ENCODE results near the gene PWWP2B. TPM values are rescaled to one million over a fixed set of nuclear protein-coding genes. Genes with fewer than 3 reads are reported as not detected.

The PWWP2B gene
- polyA plus RNA-seq, 2 of the 4 experiments (the other 2 are of a cell fraction) = 2.8 to 7.3 TPM

GRCh38 chr10:132400041-132400546 is 3.1 kb downstream of the PWWP2B start:
- ATAC-seq (peak in 1 of 2 experiments; percentile 8; a peak in 2 of 6 replicates), FAIRE-seq (no peak)
- CTCF ChIA-PET = no interaction called here

More at GRCh38 chr10:132400041-132400546, 3.1 kb downstream of the PWWP2B start:
- TF ChIP-seq HOXB5 (CRISPR knock-in tag; IDR thresholded peaks at IDR 0.05) (no peak), FOSL2 (IDR thresholded peaks at IDR 0.05) (no peak), FOSL2 (CRISPR knock-in tag; IDR thresholded peaks at IDR 0.05) (no peak), TFCP2L1 (CRISPR knock-in tag; IDR thresholded peaks at IDR 0.05) (no peak), EHMT2 (IDR thresholded peaks at IDR 0.05; ENCODE audit: low read depth) (no peak), HDAC2 (IDR thresholded peaks at IDR 0.05) (no peak), SMC3 (IDR thresholded peaks at IDR 0.05) (no peak), BCL3 (IDR thresholded peaks at IDR 0.05) (no peak), RFX5 (IDR thresholded peaks at IDR 0.05) (no peak), MAX (IDR thresholded peaks at IDR 0.05) (no peak), ESRRA (IDR thresholded peaks at IDR 0.05; ENCODE audit: borderline replicate concordance, low read length) (no peak), KDM5A (IDR thresholded peaks at IDR 0.05) (no peak), JUN (IDR thresholded peaks at IDR 0.05) (no peak), TP53 (CRISPR knock-in tag; IDR thresholded peaks at IDR 0.05) (no peak), ZC3H11A (IDR thresholded peaks at IDR 0.05) (no peak), ATOH8 (CRISPR knock-in tag; IDR thresholded peaks at IDR 0.05; ENCODE audit: low read depth) (no peak), REST (IDR thresholded peaks at IDR 0.05) (no peak), GATA3 (IDR thresholded peaks at IDR 0.05; ENCODE audit: borderline replicate concordance) (no peak), ZSCAN20 (CRISPR knock-in tag; IDR thresholded peaks at IDR 0.05) (no peak), USF2 (IDR thresholded peaks at IDR 0.05) (no peak)
- POLR2A ChIA-PET = no interaction called here
- 89% methylated on average over 5 of the region's 9 CpGs for WGBS (ENCODE audit: missing lambda C conversion rate)
- DNase-seq (ENCODE audit: low read depth in 1 of 2, low spot score in 1 of 2) = no peak
- Histone ChIP-seq H3K9me3 (no peaks in the 10 kb centered on the region), H3K4me3 (no peak overlapping the region), H3K4me2 (no peak overlapping the region), H3K27ac (no peak overlapping the region), H3K4me1 (peaks cover 22% of the 10 kb centered on the region)
